Neural cell (in vitro differentiated cells): Measurements from ENCODE around the gene ACOX3. TPM values are rescaled to one million over a fixed set of nuclear protein-coding genes. Genes with fewer than 3 reads are reported as not detected.

Source experiments
- H2AFZ ChIP-seq: fragments of 200-600, 300-800 bp; sonication (generic), shearing (Covaris generic); 2 replicates; pipeline ENCODE4 v1.6.0; 2014; ENCODE audit warnings: low read depth, mild to moderate bottlenecking, antibody characterized with exemption, low read length, moderate library complexity
- H3F3A ChIP-seq: fragments of 200-600 bp; shearing (Covaris generic); 2 replicates; pipeline ENCODE4 v1.6.1; 2016; ENCODE audit warnings: mild to moderate bottlenecking, moderate library complexity, mixed read lengths, antibody characterized with exemption, low read length; ENCODE audit not compliant: insufficient read depth, poor library complexity, severe bottlenecking
- H3K27ac ChIP-seq: fragments of 200-600, 300-800 bp; sonication (generic), shearing (Covaris generic); 2 replicates; pipeline ENCODE4 v1.5.1; 2014; ENCODE audit warnings: mild to moderate bottlenecking, low read length, moderate library complexity
- H3K27me3 ChIP-seq: fragments of 300-800, 200-600 bp; sonication (generic), shearing (Covaris generic); 2 replicates; pipeline ENCODE4 v1.6.0; 2014; ENCODE audit warnings: mild to moderate bottlenecking, low read depth, low read length, moderate library complexity; ENCODE audit not compliant: insufficient read depth
- H3K36me3 ChIP-seq: fragments of 300-800, 200-600 bp; sonication (generic), shearing (Covaris generic); 2 replicates; pipeline ENCODE4 v1.5.1; 2014; ENCODE audit warnings: mild to moderate bottlenecking, antibody characterized with exemption, low read length, moderate library complexity; ENCODE audit not compliant: insufficient read depth
- H3K4me2 ChIP-seq: fragments of 300-800, 200-600 bp; sonication (generic), shearing (Covaris generic); 2 replicates; pipeline ENCODE4 v1.6.0; 2014; ENCODE audit warnings: mild to moderate bottlenecking, low read length
- H3K4me3 ChIP-seq: fragments of 300-800, 200-600 bp; sonication (generic), shearing (Covaris generic); 2 replicates; pipeline ENCODE4 v1.5.1; 2014; ENCODE audit warnings: mild to moderate bottlenecking, low read length, moderate library complexity
- H3K79me2 ChIP-seq: fragments of 200-600 bp; shearing (Covaris generic); replicated peaks from 2 replicates; pipeline ENCODE4 v1.6.0; 2014; ENCODE audit warnings: mild to moderate bottlenecking, low read length, moderate library complexity; ENCODE audit not compliant: insufficient read depth
- H3K9ac ChIP-seq: fragments of 300-800, 200-600 bp; sonication (generic), shearing (Covaris generic); 2 replicates; pipeline ENCODE4 v1.6.1; 2016; ENCODE audit warnings: mild to moderate bottlenecking, low read length, mixed read lengths
- H3K9me2 ChIP-seq: fragments of 200-600 bp; shearing (Covaris generic); 2 replicates; pipeline ENCODE4 v1.6.1; 2016; ENCODE audit warnings: mild to moderate bottlenecking, low read length, mixed read lengths; ENCODE audit not compliant: insufficient read depth
- H3K9me3 ChIP-seq: fragments of 200-600, 300-800 bp; sonication (generic), shearing (Covaris generic); 2 replicates; pipeline ENCODE4 v1.6.1; 2016; ENCODE audit warnings: mild to moderate bottlenecking, mixed run types, low read length, moderate library complexity, mixed read lengths
- H4K20me1 ChIP-seq: fragments of 200-600 bp; shearing (Covaris generic); 2 replicates; pipeline ENCODE4 v1.6.1; 2016; ENCODE audit warnings: mild to moderate bottlenecking, mixed run types; ENCODE audit not compliant: insufficient read depth
- EP300 ChIP-seq: fragments of 450-650 bp; conservative IDR thresholded peaks from 2 replicates; pipeline ENCODE4 v1.6.1; 2014; ENCODE audit warnings: antibody characterized with exemption, mild to moderate bottlenecking, moderate library complexity; ENCODE audit not compliant: poor library complexity, severe bottlenecking
- EZH2 ChIP-seq: fragments of 200-600, 300-800 bp; shearing (Covaris generic), sonication (generic); IDR thresholded peaks from 2 replicates; pipeline ENCODE4 v1.6.1; 2014; ENCODE audit warnings: antibody characterized with exemption, low read length, borderline replicate concordance, mild to moderate bottlenecking; ENCODE audit not compliant: insufficient read depth, poor library complexity, severe bottlenecking
- MXI1 ChIP-seq: fragments of 450-650 bp; conservative IDR thresholded peaks from 2 replicates; pipeline ENCODE4 v1.6.1; 2014; ENCODE audit warnings: antibody characterized with exemption, mild to moderate bottlenecking; ENCODE audit not compliant: poor library complexity, severe bottlenecking
- POLR2AphosphoS5 ChIP-seq: IDR thresholded peaks from 2 replicates; pipeline ENCODE4 v1.6.1; 2012
- RAD21 ChIP-seq: fragments of 450-650 bp; conservative IDR thresholded peaks from 2 replicates; pipeline ENCODE4 v1.6.1; 2014; ENCODE audit warnings: antibody characterized with exemption, mild to moderate bottlenecking, moderate library complexity
- SMC3 ChIP-seq: fragments of 450-650 bp; conservative IDR thresholded peaks from 2 replicates; pipeline ENCODE4 v1.6.1; 2014; ENCODE audit warnings: antibody characterized with exemption, mild to moderate bottlenecking, moderate library complexity; ENCODE audit not compliant: poor library complexity
- TAF1 ChIP-seq: IDR thresholded peaks from 2 replicates; pipeline ENCODE4 v1.6.1; 2012; ENCODE audit warnings: low read depth
- polyA plus RNA-seq: library from polyadenylated mRNA; depleted of rRNA; stranded (reverse); fragments of >200 nt; gene quantifications from 2 replicates; pipeline ENCODE4 v1.2.3, GENCODE V29; 2014
- TF ChIP-seq, protein P1 (sequence below): fragments of 450-650 bp; IDR thresholded peaks from 2 replicates; pipeline ENCODE4 v1.5.1; 2014; ENCODE audit warnings: antibody characterized with exemption, mild to moderate bottlenecking, moderate library complexity; ENCODE audit not compliant: poor library complexity, severe bottlenecking
- TF ChIP-seq, protein P2 (sequence below): IDR thresholded peaks from 2 replicates; pipeline ENCODE4 v1.6.1; 2012; ENCODE audit warnings: borderline replicate concordance

Gene ACOX3
- polyA plus RNA-seq, 1 donor from 2014 or later, result 13.2 TPM

DNA sequence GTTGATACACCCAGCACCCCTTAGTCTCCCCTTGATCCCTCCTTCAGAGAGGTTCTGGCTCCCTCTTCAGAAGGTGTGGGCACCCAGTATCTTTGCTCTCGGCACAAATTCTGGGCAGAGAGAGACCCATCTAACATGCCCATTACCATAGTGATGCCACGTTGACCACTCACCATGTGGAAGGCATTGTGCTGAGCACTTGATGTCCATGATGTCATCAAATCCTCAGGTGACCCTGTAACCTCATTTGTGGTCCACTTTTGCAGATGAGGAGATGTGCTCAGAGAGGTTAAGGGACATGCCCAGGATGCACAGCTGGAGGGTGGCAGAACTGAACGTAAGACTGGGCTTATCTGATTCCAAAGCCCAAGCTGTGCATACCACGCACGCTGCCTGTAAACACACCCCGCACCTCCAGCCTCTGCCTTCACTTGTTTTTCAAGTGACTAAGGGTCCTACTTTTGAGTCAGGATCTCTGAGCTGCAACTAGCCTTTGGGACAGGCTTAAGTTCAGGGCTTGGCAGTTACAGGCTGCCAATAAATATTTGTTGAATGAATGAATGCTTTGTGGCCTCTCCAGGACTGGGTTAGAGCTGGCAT lies 115.8 kb downstream of the ACOX3 start:
- Histone ChIP-seq H4K20me1 (no peaks in the 10 kb centered on the region), H3K27me3 (no peaks in the 10 kb centered on the region), H3K9ac (no peak overlapping the region), H3K4me3 (no peak overlapping the region), H2AFZ (no peak overlapping the region), H3K9me2 (no peaks in the 10 kb centered on the region), H3K36me3 (no peaks in the 10 kb centered on the region), H3K4me2 (no peak overlapping the region), H3K79me2 (no peaks in the 10 kb centered on the region), H3K9me3 (no peaks in the 10 kb centered on the region), H3K27ac (no peak overlapping the region), H3F3A (no peaks in the 10 kb centered on the region)
- TF ChIP-seq POLR2AphosphoS5 (no peak), EP300 (no peak), RAD21 (no peak), TAF1 (no peak), EZH2 (no peak), SMC3 (no peak), MXI1 (no peak)
- TF ChIP-seq, protein P1, sequence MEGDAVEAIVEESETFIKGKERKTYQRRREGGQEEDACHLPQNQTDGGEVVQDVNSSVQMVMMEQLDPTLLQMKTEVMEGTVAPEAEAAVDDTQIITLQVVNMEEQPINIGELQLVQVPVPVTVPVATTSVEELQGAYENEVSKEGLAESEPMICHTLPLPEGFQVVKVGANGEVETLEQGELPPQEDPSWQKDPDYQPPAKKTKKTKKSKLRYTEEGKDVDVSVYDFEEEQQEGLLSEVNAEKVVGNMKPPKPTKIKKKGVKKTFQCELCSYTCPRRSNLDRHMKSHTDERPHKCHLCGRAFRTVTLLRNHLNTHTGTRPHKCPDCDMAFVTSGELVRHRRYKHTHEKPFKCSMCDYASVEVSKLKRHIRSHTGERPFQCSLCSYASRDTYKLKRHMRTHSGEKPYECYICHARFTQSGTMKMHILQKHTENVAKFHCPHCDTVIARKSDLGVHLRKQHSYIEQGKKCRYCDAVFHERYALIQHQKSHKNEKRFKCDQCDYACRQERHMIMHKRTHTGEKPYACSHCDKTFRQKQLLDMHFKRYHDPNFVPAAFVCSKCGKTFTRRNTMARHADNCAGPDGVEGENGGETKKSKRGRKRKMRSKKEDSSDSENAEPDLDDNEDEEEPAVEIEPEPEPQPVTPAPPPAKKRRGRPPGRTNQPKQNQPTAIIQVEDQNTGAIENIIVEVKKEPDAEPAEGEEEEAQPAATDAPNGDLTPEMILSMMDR, result no peak
- TF ChIP-seq, protein P2, sequence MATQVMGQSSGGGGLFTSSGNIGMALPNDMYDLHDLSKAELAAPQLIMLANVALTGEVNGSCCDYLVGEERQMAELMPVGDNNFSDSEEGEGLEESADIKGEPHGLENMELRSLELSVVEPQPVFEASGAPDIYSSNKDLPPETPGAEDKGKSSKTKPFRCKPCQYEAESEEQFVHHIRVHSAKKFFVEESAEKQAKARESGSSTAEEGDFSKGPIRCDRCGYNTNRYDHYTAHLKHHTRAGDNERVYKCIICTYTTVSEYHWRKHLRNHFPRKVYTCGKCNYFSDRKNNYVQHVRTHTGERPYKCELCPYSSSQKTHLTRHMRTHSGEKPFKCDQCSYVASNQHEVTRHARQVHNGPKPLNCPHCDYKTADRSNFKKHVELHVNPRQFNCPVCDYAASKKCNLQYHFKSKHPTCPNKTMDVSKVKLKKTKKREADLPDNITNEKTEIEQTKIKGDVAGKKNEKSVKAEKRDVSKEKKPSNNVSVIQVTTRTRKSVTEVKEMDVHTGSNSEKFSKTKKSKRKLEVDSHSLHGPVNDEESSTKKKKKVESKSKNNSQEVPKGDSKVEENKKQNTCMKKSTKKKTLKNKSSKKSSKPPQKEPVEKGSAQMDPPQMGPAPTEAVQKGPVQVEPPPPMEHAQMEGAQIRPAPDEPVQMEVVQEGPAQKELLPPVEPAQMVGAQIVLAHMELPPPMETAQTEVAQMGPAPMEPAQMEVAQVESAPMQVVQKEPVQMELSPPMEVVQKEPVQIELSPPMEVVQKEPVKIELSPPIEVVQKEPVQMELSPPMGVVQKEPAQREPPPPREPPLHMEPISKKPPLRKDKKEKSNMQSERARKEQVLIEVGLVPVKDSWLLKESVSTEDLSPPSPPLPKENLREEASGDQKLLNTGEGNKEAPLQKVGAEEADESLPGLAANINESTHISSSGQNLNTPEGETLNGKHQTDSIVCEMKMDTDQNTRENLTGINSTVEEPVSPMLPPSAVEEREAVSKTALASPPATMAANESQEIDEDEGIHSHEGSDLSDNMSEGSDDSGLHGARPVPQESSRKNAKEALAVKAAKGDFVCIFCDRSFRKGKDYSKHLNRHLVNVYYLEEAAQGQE, result no peak

DNA sequence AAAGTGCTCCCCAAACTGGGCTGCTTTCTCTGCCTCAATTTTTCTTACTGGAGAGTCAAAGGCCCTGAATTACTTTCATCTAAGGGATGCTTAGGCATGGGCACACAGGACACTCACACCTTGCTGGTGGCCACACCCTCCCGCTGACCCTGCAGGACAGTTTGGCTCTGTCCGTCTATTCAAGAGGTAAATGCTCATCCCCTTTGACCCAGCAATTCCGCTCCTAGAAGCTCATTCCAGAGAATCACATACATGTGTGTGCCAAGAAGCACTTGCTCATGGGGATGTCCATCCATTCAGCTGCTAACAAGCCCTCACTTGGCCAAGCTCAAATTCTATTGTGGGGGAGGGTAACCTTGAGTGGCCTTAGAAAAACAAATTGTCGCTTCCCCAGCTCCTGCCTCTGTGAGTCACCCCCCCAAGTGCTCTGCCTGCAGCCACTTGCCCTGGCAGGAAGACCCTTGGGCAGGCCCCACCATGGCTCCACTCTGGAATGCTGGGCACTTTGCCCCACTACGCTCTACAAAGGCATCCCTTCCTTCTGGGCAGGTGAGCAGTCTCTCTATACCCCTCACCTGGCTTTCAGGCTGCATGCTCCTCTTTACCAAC lies 116.5 kb downstream of the ACOX3 start:
- H3K9me2 ChIP-seq, result no peaks in the 10 kb centered on the region
- no peaks in the 10 kb centered on the region for H3F3A ChIP-seq
- TF ChIP-seq EP300, result no peak
- no peak for TF ChIP-seq SMC3
- no peak for TF ChIP-seq EZH2
- TF ChIP-seq RAD21, result no peak
- TF ChIP-seq MXI1, result no peak
- no peak for TF ChIP-seq POLR2AphosphoS5
- TF ChIP-seq, protein P1, result no peak
- TF ChIP-seq TAF1, result no peak
- no peak overlapping the region for H3K27ac ChIP-seq
- no peak overlapping the region for H3K9ac ChIP-seq
- no peaks in the 10 kb centered on the region for H3K36me3 ChIP-seq
- H3K79me2 ChIP-seq, result no peaks in the 10 kb centered on the region
- H3K4me3 ChIP-seq, result no peak overlapping the region
- no peaks in the 10 kb centered on the region for H4K20me1 ChIP-seq
- no peak overlapping the region for H2AFZ ChIP-seq
- H3K27me3 ChIP-seq, result no peaks in the 10 kb centered on the region
- H3K9me3 ChIP-seq, result no peaks in the 10 kb centered on the region
- H3K4me2 ChIP-seq, result no peak overlapping the region
